Glomerular visceral epithelial cell (primary cell): ENCODE results near the gene RSPO4.

ENCODE experiments used
- DNase-seq: peaks from one replicate; pipeline ENCODE4 v3.0.0-alpha.2; 2016; ENCODE audit errors: extremely low spot score

Gene RSPO4

DNA sequence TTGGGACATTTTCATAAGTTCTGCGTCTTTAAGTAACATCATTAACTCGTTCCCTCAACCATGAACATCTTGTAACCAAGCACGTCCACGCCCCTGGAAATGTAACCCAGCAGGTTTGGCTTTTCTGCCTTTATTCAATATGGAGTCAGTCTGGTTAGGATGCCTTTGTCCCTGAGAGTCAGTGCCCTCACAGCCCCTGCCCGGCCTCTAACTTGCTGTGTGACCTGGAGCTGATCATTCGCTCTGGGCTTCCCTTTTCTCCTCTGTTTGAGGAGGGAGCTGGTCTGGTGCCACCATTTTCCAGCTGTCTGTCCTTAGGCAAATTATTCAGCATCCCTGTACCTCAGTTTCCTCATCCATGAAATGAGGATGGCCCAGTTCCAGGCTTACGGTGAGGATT is 59.5 kb downstream of the RSPO4 start:
- DNase-seq = no peak

DNA sequence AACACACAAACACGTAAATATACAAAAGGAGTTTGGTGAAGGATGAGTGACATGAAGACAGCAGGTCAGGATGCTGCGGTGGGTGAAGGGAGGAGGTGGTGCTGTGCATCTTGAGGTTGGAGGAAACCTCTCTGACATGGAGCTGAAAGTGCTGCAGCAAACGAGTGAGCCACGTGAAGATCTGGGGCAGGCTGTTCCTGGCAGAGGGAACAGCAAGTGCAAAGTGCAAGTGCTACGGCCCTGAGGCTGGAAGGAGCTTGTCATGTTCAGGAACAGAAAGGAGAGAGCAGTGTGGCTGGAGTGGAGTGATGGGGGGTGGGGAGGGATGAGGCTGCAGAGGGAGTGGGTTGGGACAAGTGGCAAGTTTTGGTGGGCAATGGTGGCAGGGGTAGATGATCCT is 61.2 kb downstream of the RSPO4 start:
- no peak for DNase-seq

GRCh38 chr20:939606-940005 is 62.5 kb downstream of the RSPO4 start:
- DNase-seq = no peak

DNA sequence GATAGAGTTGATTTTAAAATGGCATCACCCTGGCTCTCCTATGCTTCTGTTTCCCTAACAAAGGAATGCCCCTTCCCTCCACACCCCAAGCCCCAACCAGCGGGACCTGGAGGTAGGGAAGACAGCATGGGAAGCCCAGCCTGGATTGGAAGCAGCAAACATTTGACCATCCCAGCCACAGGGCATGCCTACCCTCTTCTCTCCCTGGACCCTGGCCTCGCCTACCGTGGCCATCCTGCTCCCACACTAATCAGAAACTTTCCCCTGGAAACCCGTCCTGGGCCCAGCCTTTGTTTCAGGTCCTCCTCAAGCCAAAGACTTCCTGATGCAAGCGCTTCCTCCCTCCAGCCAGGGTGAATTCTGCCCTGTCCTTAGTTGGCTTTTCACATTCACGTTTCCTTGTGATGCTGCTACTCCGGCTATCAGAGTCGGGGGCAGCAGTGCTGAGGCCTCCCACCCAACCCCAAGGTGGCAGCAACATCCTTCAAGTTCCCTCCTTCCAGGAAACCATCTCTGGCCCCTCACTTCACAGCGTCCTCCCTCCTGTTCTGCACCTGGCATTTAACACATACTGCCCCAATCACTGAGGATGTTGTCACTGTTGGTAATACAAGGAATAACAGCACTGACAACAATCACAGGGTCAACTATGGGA is 67.8 kb downstream of the RSPO4 start:
- no peak for DNase-seq

DNA sequence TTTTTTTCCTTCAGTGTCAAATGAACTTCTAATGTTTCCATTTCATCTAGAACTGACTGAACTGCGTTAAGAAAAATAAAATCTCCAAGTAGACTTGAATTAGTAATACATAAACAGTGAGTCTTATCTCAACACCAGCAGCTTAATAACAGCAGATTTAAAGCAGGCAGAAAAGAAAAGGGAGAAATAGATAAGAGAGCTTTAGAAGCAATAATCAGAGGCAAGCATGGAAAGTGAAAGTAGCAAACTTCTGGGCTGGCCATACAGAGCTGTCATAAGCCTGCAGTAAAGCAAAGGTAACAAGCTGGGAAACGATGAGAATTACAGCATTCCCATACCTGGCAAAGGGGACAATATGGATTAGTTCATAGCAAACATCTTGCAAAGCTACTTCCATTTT is 69.1 kb downstream of the RSPO4 start:
- no peak for DNase-seq

DNA sequence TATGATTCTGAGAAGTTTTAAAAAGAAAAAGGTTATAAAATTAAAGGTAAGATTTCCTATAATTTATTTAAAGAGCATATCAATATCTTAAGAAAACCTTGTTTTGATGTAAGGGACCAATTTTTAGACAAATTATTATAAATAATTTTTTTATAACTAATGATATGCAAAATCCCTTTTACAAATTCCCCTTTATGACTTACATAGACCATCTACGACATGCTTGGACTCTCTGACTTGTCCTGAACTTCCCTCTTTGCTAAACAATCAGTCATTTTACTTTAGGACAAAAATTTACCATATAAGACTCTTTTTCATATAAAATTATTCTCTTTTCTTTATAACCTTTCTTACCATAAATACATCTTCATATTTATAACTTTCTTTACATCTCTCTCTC is 70.7 kb downstream of the RSPO4 start:
- no peak for DNase-seq

DNA sequence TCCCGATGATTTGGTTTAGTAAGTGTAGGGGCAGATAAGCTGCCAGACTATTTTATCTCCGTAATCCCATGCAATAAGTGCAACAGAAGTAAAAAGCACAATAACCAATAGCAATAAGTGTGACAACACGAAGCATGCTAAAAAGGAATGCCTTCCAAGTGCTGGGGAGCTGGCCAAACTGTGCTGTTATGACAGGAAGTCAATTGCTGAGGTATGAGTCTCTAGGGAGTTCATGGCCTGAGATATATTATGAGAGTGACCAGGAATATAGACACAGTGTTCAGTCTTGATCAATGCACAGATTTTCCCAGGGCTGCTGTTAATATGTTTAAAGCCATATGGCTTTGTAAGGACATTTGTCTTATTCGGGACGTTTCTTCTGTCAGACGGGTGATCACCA is 75.4 kb downstream of the RSPO4 start:
- DNase-seq = no peak

DNA sequence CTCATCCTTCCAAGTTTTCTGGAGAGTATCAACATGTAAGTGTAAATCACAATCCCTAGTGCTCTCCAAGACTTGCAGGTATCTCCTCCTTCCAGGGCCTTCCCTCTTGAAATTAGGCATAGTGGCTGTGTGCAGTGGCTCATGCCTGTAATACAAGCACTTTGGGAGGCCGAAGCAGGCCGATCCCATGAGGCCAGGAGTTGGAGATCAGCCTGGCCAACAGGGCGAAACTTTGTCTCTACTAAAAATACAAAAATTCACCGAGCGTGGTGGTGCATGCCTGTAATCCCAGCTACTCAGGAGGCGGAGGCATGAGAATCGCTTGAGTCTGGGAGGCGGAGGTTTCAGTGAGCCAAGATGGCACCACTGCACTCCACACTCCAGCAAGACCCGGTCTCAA is 76.6 kb downstream of the RSPO4 start:
- DNase-seq = no peak

DNA sequence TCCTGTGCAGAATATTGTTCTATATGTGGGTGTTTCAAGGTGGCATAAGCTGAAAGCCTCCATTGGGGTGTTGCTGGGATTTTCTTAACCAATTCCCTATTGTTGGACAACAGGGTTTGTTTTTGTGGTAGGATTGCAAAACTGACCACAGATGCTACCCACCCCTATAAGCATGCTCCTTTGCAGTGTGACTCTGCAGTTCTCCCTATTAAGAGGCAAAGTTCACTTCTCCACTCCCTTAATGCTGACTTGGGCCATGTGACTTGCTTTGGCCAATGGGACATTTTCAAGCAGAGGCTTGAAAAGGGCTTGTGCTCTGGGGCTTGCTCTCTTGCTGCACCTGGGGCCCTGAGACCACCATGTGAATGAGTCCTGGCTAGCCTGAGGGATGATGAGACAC is 77.5 kb downstream of the RSPO4 start:
- DNase-seq = no peak

DNA sequence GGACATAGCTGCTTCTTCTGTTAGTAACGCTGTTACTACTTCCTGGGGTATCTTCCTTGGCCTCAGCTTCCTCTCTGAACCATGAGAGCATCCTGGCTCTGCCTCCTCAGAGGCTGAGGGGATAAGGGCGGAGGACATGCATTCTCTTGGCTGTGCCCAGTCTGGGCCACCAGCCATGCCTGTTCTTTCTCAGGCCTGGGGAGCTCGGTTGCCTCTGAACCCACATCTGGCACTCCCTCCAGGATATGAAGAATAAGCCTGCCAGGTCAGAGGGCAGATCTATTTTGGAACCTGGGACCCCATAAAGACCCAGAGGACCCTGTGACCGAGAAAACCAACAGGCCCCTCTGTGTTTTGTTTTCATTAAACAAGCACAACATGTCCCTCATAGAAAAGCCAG is 79.3 kb downstream of the RSPO4 start:
- no peak for DNase-seq

- DNase-seq = no peak
Measured at GRCh38 chr20:921068-921467, 81.0 kb downstream of the RSPO4 start.

DNA sequence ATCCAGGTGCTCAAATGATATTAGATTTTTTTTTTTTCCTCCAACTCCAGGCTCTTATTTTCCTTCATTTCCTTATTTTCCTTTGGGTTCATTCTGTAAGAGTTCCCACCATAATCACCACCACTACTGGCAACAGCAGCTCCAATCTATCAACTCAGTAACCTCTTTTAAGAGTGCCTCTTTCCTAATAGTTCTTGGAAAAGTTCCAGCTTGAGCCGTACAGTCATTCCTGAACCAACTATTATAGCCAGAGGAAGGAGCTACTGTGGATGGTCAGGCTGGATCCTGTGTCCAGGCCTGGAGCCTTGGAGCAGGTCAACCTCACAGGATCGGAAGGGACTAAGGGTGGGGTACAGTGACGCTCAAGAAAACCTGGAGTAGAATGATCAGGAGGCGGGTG is 81.8 kb downstream of the RSPO4 start:
- no peak for DNase-seq

DNA sequence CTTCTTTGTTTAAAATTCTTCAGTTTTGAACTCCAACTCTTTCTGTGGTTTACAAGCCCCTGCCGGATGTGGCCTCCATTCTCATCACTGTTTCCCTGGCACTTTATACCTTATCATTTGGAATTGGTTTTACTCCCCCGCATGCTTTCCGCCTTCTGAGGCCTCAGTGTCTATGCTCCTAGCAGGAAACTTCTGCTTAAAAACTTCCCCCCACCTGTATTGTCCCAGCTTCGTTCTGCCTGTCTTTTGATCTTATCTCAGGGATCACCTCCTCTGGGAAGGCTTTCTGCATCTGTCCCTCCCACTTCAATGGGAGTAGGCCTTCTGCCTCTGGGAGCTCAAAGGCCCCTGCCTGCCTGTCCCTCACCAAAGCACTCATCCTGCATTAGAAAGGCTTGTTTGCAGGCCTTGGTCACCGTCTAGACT is 82.6 kb downstream of the RSPO4 start:
- DNase-seq = no peak

- DNase-seq = no peak
Measured at GRCh38 chr20:917416-917815, 84.7 kb downstream of the RSPO4 start.

GRCh38 chr20:916825-917224 is 85.3 kb downstream of the RSPO4 start:
- no peak for DNase-seq

DNA sequence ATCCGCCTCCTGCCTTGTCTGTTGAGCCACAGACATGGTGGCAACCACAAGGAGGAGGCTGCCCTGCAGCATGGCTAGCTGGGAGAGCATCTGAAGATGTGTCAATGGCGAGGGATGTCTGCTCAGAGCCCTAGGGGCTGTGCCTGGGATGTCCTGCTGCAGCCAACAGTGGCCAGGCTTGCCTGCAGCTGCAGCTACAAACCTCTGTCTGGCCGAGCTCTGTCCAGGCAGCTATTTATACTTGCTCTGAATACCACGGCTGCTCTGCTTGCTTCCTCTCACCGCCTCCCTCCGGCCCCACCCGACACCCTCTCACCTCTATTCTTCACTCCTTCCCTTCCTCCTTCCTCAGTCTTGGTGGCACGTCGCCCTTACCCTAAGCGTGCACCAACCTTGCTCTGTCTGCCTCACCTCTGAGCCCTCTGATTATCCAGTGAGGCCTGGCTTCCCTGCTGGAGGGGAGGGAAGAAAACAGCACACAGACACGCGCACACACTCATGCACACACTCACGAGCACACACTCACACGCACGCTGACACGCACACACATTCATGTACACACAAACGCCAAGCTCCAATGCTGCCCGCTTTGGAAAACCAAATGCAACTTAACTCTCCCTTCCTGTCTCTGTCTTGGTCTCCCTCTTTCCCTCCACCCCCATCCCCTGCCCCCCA is 85.8 kb downstream of the RSPO4 start, which contains the start of gene ANGPT4:
TSS of gene ANGPT4 (minus strand) at position 210 of the 675 bp plus-strand sequence. CDS start at position 90, 120 bp downstream.
- no peak for DNase-seq

GRCh38 chr20:914727-915498 is 87.2 kb downstream of the RSPO4 start:
- peak; percentile 13 for DNase-seq

GRCh38 chr20:913306-913849 is 88.7 kb downstream of the RSPO4 start:
- no peak for DNase-seq

GRCh38 chr20:911882-912600 is 90.1 kb downstream of the RSPO4 start:
- DNase-seq = no peak

DNA sequence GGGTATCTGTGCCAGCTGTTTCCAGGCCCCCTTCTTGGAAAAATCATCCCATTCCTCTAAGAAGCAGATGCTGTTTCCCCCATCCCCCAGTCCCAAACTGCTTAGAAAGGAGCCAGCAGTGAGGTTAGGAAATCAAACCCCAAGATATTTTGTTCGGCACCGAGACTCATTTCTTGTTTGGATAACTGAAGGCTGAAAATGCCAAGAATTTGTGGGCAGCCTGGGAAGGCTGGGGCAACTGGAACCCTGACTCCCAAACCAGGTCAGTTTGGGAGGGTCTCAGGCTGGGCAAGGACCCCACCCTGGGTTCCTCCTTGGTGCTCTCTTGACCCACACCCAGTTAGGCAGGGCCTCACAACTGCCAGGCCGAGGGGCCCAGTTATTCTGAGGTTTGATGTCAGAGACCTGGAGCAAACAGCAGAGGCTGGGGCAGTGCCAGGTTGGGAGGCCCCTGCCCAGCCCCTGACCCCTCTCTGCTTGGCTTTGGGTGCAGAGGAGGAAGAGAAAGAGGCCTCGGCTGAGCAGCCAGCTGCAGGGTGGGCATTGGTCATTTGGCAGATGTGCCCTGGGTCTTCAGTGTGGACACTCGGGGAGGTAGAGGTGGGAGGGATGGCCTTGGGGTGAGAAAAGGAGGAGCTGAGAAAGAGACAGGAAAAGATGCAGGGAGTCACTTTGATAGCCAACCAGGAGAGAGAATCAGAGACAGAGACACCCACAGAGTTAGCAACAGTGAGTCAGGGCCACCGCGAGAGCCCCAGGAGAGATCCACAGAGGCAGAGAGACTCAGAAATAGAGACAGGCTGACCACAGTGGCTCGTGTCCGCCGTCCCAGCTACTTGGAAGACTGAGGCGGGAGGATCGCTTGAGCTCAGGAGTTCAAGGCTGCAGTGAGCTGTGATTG is 91.0 kb downstream of the RSPO4 start:
- DNase-seq = no peak
